Measurements from ENCODE around the gene PKHD1.

Gene PKHD1

DNA sequence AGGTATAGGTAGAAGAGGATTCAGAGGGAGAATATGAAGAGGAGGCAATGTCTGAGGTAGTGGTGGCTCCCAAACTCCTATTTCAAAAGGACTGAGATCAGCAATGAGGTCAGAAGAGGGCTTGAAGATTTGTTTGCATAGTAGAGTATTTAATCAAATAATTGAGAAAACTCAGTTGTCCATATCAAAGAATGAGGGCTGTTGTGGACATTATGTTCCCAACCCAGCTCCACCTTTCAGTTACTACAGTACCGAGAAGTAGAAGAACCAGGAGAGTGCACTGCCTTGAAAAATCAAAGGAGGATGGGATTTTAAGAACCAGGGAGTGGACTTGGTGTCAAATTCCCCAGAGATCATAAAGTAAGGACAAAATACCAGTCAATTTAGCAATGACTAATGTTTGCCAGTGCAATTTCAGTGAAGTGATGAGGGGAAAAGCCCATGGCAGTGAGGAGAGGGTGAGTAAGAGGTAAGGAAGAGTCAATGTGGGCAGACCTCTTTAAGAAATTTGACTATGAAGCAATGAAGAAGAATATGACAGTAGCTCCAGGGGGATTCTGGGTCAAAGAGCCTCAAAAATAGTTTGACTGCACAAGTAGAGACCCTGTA lies 382.4 kb downstream of the PKHD1 start:
- DNase-seq (ENCODE audit: insufficient read length, low spot score) (no peak), FAIRE-seq (no peak)
- TF ChIP-seq, protein P1, sequence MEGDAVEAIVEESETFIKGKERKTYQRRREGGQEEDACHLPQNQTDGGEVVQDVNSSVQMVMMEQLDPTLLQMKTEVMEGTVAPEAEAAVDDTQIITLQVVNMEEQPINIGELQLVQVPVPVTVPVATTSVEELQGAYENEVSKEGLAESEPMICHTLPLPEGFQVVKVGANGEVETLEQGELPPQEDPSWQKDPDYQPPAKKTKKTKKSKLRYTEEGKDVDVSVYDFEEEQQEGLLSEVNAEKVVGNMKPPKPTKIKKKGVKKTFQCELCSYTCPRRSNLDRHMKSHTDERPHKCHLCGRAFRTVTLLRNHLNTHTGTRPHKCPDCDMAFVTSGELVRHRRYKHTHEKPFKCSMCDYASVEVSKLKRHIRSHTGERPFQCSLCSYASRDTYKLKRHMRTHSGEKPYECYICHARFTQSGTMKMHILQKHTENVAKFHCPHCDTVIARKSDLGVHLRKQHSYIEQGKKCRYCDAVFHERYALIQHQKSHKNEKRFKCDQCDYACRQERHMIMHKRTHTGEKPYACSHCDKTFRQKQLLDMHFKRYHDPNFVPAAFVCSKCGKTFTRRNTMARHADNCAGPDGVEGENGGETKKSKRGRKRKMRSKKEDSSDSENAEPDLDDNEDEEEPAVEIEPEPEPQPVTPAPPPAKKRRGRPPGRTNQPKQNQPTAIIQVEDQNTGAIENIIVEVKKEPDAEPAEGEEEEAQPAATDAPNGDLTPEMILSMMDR (IDR thresholded peaks at IDR 0.05; ENCODE audit: insufficient read depth, missing control alignments) = no peak

DNA sequence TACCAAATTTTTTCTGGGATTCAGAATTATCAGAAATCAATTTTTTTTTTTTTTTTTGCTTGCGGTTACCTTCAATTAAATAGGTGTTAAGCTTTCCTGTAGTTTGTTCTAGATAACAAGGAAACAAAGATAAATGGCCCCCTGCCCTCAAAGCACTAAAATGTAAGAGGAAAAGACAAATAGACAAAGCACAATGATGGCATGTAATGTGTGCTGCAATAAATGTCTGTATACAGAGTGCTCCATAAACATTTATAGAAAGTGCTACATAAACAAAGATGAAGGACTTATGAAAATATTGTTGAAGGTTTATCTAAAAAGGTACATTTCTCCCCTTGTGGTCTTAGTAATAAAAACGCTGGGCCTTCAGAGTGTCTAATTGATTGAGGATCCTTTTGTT lies 384.6 kb downstream of the PKHD1 start:
- TF ChIP-seq, protein P1 (IDR thresholded peaks at IDR 0.05; ENCODE audit: insufficient read depth, missing control alignments) = no peak
- FAIRE-seq (no peak), DNase-seq (ENCODE audit: insufficient read length, low spot score) (no peak)

DNA sequence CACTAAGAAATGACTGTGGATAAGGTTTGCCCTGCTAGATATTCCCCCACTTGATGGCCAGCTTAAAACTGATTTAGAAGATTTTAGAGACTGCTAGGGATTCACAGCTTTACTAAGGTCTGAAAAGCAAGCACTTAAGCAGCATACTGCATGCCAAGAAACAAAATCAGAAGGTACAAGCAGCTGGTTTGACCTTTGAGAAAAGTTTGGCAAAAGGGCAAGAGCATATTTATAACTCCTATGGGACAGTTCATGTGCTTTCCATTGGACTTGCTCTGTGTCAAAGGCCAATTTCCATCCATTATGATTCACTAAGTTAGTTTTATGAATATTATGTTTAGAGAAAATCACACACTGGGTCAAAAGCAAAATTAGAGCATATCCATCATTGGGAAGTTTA lies 402.8 kb downstream of the PKHD1 start:
- DNase-seq (ENCODE audit: insufficient read length, low spot score) (no peak), FAIRE-seq (no peak)
- TF ChIP-seq, protein P1 (IDR thresholded peaks at IDR 0.05; ENCODE audit: insufficient read depth, missing control alignments) = no peak

DNA sequence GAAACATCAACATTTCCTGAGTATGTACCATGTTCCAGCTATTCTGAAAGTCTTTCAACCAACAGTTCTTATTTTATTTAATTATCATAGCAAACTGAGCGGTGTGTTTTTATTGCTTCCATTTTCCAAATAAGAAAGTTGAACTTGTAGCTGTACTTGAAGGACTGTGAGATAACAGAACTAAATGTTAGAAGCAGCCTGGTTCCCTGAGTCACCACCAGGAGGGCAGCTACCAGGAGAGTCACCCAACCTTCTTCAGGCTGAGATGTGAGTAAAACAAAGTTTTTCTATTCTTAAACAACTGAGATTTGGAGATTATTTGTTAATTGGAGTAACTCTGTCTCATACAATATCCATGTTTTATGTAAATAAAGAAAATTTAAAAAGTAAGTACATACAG lies 403.4 kb downstream of the PKHD1 start:
- TF ChIP-seq, protein P1 (IDR thresholded peaks at IDR 0.05; ENCODE audit: insufficient read depth, missing control alignments) = no peak
- no peak for DNase-seq (ENCODE audit: insufficient read length, low spot score)
- FAIRE-seq = no peak

DNA sequence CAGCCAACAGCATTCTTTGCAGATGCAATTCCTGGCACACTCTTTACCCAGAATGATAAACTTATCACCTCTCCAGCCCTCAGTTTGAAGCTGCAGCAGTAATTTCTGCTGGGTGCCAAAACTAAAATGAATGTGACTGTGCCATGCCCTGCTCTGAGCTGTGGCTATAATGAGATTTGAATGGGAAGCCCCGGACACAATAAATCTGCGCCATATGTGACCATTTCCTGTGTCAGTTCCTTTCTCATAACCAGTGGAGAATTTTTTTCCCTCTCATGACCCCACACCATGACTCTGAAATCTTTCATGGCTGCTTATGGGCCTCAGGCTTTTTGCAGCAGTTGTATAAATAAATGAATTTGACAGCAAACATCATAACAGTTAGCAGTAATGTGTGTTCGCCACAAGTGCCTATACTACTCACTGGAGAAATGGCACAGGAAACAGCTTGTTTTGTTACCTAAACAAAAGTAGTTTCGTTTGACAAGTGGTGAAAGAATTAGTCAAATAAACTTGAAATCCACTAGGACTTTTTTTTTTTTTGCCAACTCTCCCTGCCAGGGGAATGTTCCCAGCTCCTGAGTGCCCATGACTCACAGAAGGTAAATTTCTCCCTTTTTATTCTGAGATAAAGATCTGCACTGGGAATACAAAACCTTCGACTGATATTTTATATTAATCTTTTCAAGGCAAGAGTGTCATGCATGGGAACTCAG lies 408.4 kb downstream of the PKHD1 start:
- no peak for DNase-seq (ENCODE audit: insufficient read length, low spot score)
- TF ChIP-seq, protein P1 (IDR thresholded peaks at IDR 0.05; ENCODE audit: insufficient read depth, missing control alignments) = no peak
- no peak for FAIRE-seq

DNA sequence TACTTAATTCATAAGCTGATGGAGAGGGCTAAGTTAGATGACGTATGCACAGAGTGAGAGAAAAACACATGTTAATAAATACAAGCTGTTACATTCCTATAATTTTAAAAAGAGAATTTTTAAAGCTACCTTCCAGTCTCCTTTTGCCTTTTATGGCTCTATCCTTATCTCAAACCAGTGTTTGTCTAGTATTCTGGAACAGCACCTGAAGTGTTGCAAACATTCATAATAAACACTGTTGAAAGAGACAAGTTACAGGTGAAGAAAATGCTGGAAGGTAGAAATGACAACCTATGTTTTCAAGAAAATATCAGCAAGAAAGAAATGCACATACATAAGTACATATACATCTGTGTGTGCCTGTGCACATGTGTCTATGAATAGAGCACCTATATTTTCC lies 409.1 kb downstream of the PKHD1 start:
- no peak for FAIRE-seq
- TF ChIP-seq, protein P1 (IDR thresholded peaks at IDR 0.05; ENCODE audit: insufficient read depth, missing control alignments) = no peak
- no peak for DNase-seq (ENCODE audit: insufficient read length, low spot score)

DNA sequence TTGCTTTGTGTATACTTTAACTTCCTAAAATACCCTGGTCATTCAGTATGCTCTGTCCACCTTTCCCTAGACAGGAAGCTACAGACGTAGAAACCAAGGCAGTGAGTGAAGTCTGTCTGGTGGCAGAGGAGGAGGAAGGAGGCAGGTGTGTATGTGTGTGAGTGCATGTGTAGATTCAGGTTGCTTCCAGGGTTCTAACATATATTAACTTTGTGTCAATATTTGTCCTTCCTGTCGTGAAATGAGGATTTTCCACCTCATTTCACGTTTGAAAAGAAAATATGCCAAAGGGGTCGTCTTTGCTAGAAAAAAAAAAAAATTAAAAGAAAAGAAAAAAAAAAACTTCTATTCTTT lies 411.5 kb downstream of the PKHD1 start:
- TF ChIP-seq, protein P1 (IDR thresholded peaks at IDR 0.05; ENCODE audit: insufficient read depth, missing control alignments) = no peak
- no peak for FAIRE-seq
- DNase-seq (ENCODE audit: insufficient read length, low spot score) = no peak
